GM21515 (cell line): ENCODE measurements around the gene FAF2.
"Not testable (repeated sequence)": the region's sequence is repeated elsewhere in the genome, so short reads cannot be mapped to it uniquely, and the experiment has no call there.

Source experiments
- ATAC-seq: cut with Tn5 transposase; IDR thresholded peaks from one replicate; pipeline ENCODE4 v1.9.1; 2021; ENCODE audit not compliant: unreplicated experiment

Gene FAF2

GRCh38 chr5:176454724-176455394 lies 6.7 kb downstream of the FAF2 start:
- ATAC-seq, result no peak

- no peak for ATAC-seq
Observed at GRCh38 chr5:176458904-176459561, 10.8 kb downstream of the FAF2 start.

DNA sequence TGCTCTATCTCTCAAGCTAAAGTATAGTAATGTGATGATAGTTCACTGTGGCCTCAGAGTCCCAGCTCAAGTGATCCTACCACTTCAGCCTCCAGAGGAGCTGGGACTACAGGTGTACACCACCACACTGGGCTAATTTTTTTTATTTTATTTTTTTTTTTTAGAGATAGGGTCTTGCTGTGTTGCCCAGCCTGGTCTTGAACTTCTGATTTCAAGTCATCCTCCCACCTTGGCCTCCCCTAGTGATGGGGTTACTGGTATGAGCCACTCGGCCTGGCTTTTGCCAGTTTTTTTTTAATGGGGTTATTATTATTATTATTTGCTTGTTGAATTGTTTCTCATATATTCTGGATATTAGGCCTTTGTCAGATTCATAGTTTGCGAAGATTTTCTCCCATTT lies 13.2 kb downstream of the FAF2 start:
- no peak for ATAC-seq

- ATAC-seq, result no peak
Observed at GRCh38 chr5:176463113-176463764, 15.1 kb downstream of the FAF2 start.

DNA sequence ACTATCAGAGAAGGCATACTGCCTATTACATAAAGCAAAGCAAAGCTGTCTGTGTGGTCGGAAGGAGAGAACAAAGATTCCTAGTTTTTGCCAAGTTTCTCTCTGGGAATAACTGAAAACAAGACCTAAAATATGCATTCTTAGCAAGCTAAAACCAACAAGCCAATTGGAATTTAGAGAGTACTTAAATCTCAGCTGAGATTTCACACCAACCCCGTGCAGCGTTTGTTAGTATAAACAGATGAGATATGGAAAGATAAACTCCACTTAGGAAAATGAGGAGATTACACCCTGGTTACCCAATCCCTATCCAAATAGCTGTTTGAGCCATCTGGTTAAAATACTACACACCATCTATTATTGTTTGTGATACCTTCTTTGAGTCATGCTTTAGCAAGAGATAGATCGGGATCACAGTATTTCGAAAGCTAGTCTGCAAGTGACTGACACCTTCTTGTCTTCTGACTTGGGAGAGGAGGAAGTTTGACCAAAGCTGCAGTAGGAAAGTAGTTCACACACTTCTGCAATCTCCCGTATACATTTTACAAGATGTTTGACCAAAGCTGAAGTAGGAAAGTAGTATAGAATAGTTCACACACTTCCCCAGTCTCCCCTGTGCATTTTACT lies 18.2 kb downstream of the FAF2 start:
- no peak for ATAC-seq

GRCh38 chr5:176469296-176469695 lies 21.1 kb downstream of the FAF2 start:
- ATAC-seq, result no peak

DNA sequence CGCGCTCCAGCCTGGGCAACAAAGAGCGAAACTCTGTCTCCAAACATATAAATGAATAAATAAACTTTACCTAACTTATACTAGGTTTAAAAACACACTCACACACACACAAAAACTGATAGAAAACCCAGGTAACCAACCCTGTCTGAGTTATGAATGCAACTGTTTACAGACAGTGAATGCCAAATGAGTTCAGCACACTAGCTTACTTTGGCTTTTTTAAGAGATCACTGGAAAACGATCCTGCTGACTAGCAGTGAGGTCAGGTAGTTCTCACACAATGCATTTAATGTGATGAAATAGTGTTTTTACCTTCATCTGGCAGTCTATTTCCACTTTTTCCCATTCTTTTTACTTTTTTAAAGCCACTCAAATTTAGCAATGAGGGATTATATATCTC lies 22.4 kb downstream of the FAF2 start:
- ATAC-seq, result no peak

GRCh38 chr5:176471098-176471497 lies 22.9 kb downstream of the FAF2 start:
- ATAC-seq, result no peak

DNA sequence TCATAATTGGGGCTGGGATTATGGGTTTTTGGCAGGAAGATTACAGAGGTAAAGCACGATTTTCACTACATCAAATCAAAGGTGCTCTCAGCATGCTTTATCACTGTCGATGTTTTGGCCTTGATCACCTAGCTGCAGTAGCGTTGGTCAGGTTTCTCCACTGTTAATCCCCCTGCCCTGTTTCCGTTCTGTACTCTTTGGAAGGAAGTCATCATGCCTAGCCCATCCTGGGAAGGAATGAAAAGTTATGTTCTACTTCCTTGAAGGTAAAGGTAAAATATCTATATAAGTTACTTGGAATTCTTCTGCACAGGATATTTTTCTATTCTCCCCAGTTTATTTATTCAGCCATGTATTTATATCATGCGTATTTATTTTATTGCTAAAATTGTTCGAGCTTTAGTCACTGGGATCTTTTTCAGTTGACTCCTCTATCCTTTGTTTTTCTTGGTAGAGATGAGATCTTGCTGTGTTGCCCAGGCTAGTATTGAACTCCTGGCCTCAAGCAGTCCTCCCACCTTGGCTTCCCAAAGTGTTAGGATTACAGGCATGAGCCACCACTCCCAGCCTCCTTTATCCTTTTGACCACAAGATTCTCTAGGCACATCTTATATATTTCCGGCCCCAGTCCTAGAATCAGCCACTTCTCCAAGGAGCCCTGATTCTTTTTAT lies 25.3 kb downstream of the FAF2 start:
- no peak for ATAC-seq

- no peak for ATAC-seq
Observed at GRCh38 chr5:176474476-176474875, 26.3 kb downstream of the FAF2 start.

GRCh38 chr5:176481711-176482110 lies 33.5 kb downstream of the FAF2 start:
- ATAC-seq, result no peak

GRCh38 chr5:176485176-176485575 lies 37.0 kb downstream of the FAF2 start:
- no peak for ATAC-seq

GRCh38 chr5:176486189-176486757 lies 38.1 kb downstream of the FAF2 start:
- no peak for ATAC-seq

DNA sequence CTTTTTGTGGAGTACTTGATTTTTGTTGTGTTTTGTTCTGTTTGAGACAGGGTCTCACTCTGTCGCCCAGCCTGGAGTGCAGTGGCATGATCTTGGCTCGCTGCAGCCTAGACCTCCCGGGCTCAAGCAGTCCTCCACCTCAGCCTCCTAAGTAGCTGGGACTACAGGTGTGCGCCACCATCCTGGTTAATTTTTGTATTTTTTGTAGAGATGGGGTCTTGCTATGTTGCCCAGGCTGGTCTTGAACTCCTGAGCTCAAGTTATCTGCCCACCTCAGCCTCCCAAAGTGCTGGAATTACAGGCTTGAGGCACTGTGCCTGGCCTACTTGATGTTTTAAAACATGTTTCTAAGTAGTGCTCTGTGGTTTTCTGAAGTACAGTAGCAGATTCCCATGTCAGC lies 39.0 kb downstream of the FAF2 start:
- not testable (repeated sequence) for ATAC-seq

GRCh38 chr5:176489077-176489476 lies 40.9 kb downstream of the FAF2 start:
- ATAC-seq, result no peak

DNA sequence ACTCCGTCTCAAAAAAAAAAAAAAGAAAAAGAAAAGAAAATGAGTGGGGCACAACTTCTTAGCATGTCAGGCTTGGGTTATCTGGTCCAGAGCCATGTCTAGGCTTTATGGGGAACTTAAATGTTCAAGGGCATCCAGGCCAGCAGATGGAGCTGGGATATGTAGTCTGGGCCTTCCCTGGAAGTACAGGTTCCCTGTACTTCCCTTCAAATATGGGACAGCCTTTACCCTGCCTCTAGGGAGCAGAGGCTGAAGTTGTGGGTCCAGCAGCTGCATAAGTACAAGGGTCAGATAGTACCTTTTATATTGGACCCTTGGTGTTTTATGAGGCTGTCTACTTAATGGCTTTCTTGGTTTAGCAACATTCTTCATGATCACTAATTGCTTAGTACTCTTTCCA lies 42.1 kb downstream of the FAF2 start:
- no peak for ATAC-seq

DNA sequence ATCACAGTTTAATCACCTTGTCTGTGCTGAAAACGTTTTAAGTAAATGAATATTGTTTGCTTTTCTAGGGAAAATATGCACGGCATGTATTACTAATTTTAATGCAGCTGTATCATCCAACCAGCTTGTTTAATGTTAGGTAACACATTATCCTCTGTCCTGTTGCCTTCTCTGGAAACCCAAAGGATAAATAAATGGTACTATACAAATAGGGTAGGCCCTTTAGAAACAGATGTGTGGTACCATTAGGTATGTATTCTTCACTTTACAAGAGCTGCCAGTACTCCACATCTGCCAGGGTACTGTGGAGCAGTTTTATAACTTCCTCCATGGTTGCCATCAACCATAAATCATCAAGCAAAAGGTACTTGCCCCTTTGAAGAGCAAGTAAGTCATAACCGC lies 42.9 kb downstream of the FAF2 start:
- no peak for ATAC-seq

- ATAC-seq, result no peak
Observed at GRCh38 chr5:176491901-176492300, 43.7 kb downstream of the FAF2 start.

GRCh38 chr5:176492431-176492830 lies 44.2 kb downstream of the FAF2 start:
- no peak for ATAC-seq

DNA sequence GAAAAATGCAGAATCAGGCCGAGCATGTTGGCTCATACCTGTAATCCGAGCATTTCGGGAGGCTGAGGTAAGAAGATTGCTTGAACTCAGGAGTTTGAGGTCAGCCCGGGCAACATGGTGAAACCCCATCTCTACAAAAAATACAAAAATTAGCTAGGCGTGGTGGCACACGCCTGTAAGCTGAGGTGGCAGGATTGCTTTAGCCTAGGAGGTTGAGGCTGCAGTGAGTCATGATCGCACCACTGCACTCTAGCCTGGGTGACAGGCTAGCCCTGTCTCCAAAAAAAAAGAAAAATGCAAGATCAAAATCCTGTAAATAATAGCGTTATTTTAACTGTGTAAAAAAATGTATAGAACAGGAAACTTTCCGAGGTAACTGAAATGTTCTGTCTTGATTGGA lies 49.7 kb downstream of the FAF2 start:
- no peak for ATAC-seq

- no peak for ATAC-seq
Observed at GRCh38 chr5:176499273-176499672, 51.1 kb downstream of the FAF2 start.
